Lung (tissue), 12 donors: ENCODE data around the gene MRPL2. TPM values are rescaled to one million over a fixed set of nuclear protein-coding genes. Genes with fewer than 3 reads are reported as not detected.
"Not testable (repeated sequence)": the region's sequence is repeated elsewhere in the genome, so short reads cannot be mapped to it uniquely, and the experiment has no call there.

ENCODE experiments used
- ATAC-seq: fragments of 200-7000 bp; cut with Tn5 transposase; one replicate; pipeline ENCODE4 v1.9.1; 2020; ENCODE audit warnings: moderate number of reproducible peaks; ENCODE audit not compliant: insufficient read depth, low FRiP score
- DNase-seq, 3 donors: peaks; one replicate each; pipeline ENCODE4 v3.0.0-alpha.2; 2013 to 2017
- H3K27ac ChIP-seq, 2 donors: one replicate each; pipeline ENCODE4 v1.5.1; 2013; ENCODE audit warnings: mild to moderate bottlenecking in 2 of 2, moderate library complexity in 2 of 2, control low read depth in 1 of 2, inconsistent platforms in 1 of 2, low read depth in 1 of 2, low read length in 1 of 2
- H3K27me3 ChIP-seq, 3 donors: one replicate each; pipeline ENCODE4 v1.5.1; 2013; ENCODE audit warnings: low read length in 2 of 3; ENCODE audit not compliant: control insufficient read depth in 3 of 3, insufficient read depth in 3 of 3
- H3K36me3 ChIP-seq, 4 donors: one replicate each; pipeline ENCODE4 v1.5.1; 2013; ENCODE audit warnings: low read length in 4 of 4, mild to moderate bottlenecking in 1 of 4, moderate library complexity in 1 of 4; ENCODE audit not compliant: control insufficient read depth in 4 of 4, insufficient read depth in 4 of 4
- H3K4me1 ChIP-seq, 5 donors: one replicate each; pipeline ENCODE4 v1.5.1; 2013; ENCODE audit warnings: low read length in 5 of 5, mild to moderate bottlenecking in 2 of 5, moderate library complexity in 1 of 5; ENCODE audit not compliant: control insufficient read depth in 5 of 5, insufficient read depth in 5 of 5
- H3K4me3 ChIP-seq: one replicate; pipeline ENCODE4 v1.5.1; 2013; ENCODE audit warnings: mild to moderate bottlenecking, control low read depth, moderate library complexity
- H3K9ac ChIP-seq, 2 donors: one replicate each; pipeline ENCODE4 v1.5.1; 2013; ENCODE audit warnings: low read length in 2 of 2, control low read depth in 1 of 2; ENCODE audit not compliant: insufficient read depth in 1 of 2
- H3K9me3 ChIP-seq, 4 donors: one replicate each; pipeline ENCODE4 v1.5.1; 2013; ENCODE audit warnings: low read length in 3 of 4, mild to moderate bottlenecking in 1 of 4, moderate library complexity in 1 of 4; ENCODE audit not compliant: control insufficient read depth in 4 of 4, insufficient read depth in 3 of 4
- WGBS, 2 donors: extraction: QIAGEN DNeasy Blood & Tissue Kit; methylation state at CpG; one replicate each; pipeline ENCODE4 v1.1.7; 2013; 5-methylcytosine and 5-hydroxymethylcytosine counted together
- polyA plus RNA-seq, 2 donors: library from polyadenylated mRNA; stranded (reverse); fragments of 200-250 nt; gene quantifications; one replicate each; pipeline ENCODE4 v1.2.1, GENCODE V29; 2013
- total RNA-seq, 2 donors: library from RNA; depleted of rRNA in 1 of 2; stranded (reverse); fragments of >200 nt in 1 of 2; gene quantifications; one replicate each; pipeline ENCODE4 v1.2.1, GENCODE V29; 2014 to 2021
- TF ChIP-seq, protein P1 (sequence below): IDR thresholded peaks from 2 replicates; pipeline ENCODE4 v1.5.1; 2012; ENCODE audit warnings: mild to moderate bottlenecking; ENCODE audit errors: control extremely low read depth, extremely low read depth
- donor health status: control.
- donor health status: control.
- donor health status: Bipolar disorder and iron deficiency.
- donor health status: healthy.
- donor health status: DM: yes; HTN: yes; CAD: no.

MRPL2 gene
- total and polyA plus RNA-seq, 4 donors: 11.5 to 84.0 (median 46.1) TPM

DNA sequence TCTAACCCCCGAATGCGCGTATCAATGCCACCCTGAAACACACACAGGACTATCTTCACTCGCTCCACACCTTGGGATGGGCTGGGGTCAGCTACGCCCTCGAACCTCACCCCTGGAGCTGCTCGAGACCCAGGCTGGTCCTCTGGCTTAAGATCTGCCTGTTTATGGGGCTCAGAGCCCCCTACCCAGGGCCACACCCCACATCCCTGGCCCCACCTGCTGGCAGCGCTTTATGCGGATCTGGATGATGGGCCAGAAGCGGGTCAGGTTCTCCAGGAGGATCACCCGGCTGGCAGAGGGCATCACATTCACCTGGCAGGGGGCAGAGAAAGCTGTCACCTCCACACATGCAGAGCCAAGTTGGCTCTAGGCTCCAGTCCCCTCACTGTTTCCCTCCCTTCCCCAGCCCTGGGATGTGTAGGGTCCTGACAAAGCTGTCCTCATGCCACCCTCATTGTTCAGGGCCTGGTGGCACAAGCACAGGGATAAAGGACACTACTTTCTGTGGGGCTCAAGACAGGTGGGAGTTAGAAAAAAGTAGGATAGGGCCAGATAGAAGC lies 13.8 kb downstream of the MRPL2 start:
- no peaks in the 10 kb centered on the region for H3K27me3 ChIP-seq
- H3K9ac ChIP-seq: no peak overlapping the region
- TF ChIP-seq, protein P1, sequence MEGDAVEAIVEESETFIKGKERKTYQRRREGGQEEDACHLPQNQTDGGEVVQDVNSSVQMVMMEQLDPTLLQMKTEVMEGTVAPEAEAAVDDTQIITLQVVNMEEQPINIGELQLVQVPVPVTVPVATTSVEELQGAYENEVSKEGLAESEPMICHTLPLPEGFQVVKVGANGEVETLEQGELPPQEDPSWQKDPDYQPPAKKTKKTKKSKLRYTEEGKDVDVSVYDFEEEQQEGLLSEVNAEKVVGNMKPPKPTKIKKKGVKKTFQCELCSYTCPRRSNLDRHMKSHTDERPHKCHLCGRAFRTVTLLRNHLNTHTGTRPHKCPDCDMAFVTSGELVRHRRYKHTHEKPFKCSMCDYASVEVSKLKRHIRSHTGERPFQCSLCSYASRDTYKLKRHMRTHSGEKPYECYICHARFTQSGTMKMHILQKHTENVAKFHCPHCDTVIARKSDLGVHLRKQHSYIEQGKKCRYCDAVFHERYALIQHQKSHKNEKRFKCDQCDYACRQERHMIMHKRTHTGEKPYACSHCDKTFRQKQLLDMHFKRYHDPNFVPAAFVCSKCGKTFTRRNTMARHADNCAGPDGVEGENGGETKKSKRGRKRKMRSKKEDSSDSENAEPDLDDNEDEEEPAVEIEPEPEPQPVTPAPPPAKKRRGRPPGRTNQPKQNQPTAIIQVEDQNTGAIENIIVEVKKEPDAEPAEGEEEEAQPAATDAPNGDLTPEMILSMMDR: no peak
- ATAC-seq (no peak), DNase-seq (no peak)
- H3K36me3 ChIP-seq: peaks cover 0 to 62% (median 51%) of the 10 kb centered on the region in 4 donors
- WGBS, 2 donors: 93 to 95% methylated on average over 11 of the region's 11 CpGs
- H3K4me1 ChIP-seq: no peaks in the 10 kb centered on the region
- no peaks in the 10 kb centered on the region for H3K9me3 ChIP-seq
- H3K4me3 ChIP-seq: no peak overlapping the region
- H3K27ac ChIP-seq: no peak overlapping the region

DNA sequence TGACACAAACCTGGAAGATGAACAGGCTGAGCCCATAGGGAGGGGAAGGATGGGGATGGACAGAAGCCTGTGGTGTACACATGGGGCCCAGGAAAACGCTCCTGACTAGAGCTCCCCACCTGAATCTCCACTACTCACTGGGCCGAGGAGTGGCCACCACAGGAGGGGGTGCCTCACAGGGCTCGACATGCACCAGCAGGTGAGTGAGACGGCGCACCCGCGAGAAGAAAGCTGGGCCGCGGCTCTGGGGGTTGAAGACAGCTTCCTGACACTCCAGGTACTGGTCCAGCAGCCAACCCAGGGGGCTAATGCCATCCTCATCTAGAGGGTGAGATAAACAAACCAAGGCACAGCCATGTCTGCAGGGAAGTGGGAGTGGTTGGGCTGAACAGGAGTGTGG lies 15.9 kb downstream of the MRPL2 start:
- Histone ChIP-seq H3K9me3 (no peaks in the 10 kb centered on the region), H3K4me1 (no peaks in the 10 kb centered on the region), H3K4me3 (no peak overlapping the region), H3K9ac (no peak overlapping the region), H3K27ac (no peak overlapping the region), H3K36me3 (peaks cover 1 to 62% (median 49%) of the 10 kb centered on the region in 4 donors), H3K27me3 (no peaks in the 10 kb centered on the region)
- DNase-seq (no peak), ATAC-seq (no peak)
- TF ChIP-seq, protein P1: no peak
- WGBS, 2 donors: 88 to 95% methylated on average over 9 of the region's 9 CpGs

DNA sequence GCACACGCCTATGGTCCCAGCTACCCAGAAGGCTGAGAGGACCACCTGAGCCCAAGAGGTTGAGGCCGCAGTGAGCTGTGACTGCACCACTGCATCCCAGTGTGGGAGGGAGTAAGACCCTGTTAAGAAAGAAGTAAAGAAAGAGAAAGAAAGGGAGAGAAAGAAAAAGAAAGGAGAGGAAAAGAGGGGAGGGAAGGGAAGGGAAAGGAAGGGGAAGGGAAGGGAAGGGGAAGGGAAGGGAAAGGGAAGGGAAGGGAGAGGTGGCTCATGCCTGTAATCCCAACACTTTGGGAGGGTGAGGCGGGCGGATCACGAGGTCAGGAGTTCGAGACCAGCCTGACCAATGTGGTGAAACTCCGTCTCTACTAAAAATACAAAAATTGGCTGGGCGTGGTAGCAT lies 17.8 kb downstream of the MRPL2 start:
- not testable (repeated sequence) for H3K9me3 ChIP-seq, H3K27me3 ChIP-seq, ATAC-seq, H3K9ac ChIP-seq, H3K27ac ChIP-seq, H3K4me3 ChIP-seq, DNase-seq, H3K4me1 ChIP-seq
- 94 to 96% methylated on average over 8 of the region's 8 CpGs for WGBS, 2 donors
- H3K36me3 ChIP-seq: peaks cover 5 to 65% (median 49%) of the 10 kb centered on the region in 4 donors

DNA sequence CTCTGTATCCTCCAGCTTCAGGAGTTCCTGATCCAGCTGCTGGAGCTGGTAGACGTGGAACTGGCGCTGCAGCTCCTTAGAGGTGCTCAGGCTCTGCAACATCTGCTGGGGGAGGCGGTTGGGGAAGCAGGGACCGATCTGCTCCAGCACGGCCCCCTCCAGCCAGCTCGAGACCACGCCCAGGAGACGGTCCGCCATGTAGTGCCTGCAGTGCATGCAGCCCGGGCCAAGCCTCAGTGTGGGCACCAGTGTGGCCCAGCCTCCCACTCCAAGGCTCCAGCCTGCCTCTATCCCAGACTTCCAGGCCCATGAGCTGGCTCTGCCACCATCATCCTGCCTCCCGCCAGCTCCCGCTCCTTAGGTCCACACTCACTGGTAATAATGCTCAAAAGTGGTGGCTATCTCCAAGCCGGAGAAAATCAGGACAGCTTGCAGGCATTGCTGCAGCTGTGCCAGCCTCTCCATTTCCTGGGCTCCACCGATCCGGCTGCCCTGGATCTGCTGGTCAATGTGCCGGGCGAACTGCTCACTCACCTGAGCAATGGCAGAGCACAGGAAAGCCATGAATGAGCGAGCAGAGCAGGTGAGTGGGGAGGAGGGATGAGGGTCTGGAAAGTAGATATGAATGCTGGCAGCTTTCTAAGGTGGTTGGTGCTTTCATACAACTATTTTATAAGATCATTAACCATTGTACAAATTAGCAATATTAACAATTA lies 18.5 kb downstream of the MRPL2 start:
- Histone ChIP-seq H3K9ac (no peak overlapping the region), H3K4me3 (no peak overlapping the region), H3K36me3 (peaks cover 5 to 64% (median 43%) of the 10 kb centered on the region in 4 donors), H3K27ac (no peak overlapping the region), H3K9me3 (no peaks in the 10 kb centered on the region), H3K27me3 (no peaks in the 10 kb centered on the region), H3K4me1 (no peaks in the 10 kb centered on the region)
- WGBS, 2 donors: 93 to 95% methylated on average over 18 of the region's 18 CpGs
- no peak for ATAC-seq
- TF ChIP-seq, protein P1: no peak
- no peak for DNase-seq
